NCI-H69 (cell line): ENCODE results near the gene NUDT15.
"Not testable (repeated sequence)": the region's sequence is repeated elsewhere in the genome, so short reads cannot be mapped to it uniquely, and the experiment has no call there.

Source experiments
- DNase-seq: peaks from one replicate; lab custom pipeline; 2025; lab: John Stamatoyannopoulos, UW

Gene NUDT15

DNA sequence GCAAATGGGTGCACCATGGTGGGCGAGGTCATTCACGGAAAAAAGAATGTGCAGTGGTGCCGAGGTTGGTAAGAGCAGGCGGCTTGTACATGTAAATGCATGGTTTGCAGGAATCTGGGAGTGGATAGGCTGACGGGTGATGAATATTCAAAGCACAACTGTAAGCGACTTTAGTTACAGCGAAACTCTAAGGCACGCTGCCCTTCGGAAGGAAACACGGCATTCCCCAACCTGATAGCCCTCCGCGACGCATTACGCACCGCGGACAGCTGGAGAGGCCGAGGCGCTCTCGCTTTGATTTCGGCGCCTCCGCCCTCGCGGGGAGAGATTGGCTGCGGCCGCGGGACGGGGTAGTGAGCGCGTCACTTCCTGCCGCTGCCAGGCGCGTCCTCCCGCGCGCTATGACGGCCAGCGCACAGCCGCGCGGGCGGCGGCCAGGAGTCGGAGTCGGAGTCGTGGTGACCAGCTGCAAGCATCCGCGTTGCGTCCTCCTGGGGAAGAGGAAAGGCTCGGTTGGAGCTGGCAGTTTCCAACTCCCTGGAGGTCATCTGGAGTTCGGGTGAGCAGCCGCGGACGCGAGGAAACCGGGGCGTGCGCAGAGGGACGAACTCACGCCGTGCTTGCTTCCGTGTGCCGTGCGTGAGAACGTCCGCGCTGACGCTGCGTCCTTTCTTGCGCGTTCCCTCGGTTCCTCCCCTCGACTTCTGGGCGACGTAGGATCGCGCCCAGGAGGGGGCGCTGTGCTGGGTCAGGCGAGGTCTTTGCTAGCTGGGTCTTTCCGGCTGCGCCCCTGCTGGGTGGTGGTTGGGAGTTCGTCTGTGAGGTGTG lies at the start of gene NUDT15:
NUDT15 (plus strand) TSS at position 381 of the 828 bp plus-strand sequence; CDS start at position 402, 21 bp downstream.
- peak; percentile 94 for DNase-seq

DNA sequence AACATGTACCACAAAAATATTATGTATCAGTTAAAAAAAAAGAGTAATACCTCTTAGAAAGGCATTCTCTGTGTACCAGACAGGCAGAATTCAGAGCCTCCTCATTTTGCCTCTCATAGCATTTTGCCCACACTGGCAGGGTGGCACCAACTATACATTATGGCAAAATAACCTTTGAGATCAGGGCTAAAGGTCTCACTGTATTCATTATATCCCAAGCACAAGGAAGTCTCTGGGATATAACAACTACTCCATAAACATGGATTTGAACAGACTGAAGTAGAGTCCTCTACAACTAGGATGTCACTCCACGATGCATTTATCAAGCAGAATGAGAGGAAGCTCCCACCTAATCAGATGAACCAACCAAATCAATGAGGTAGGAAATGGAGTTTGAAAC lies 47.1 kb upstream of the NUDT15 start:
- no peak for DNase-seq

DNA sequence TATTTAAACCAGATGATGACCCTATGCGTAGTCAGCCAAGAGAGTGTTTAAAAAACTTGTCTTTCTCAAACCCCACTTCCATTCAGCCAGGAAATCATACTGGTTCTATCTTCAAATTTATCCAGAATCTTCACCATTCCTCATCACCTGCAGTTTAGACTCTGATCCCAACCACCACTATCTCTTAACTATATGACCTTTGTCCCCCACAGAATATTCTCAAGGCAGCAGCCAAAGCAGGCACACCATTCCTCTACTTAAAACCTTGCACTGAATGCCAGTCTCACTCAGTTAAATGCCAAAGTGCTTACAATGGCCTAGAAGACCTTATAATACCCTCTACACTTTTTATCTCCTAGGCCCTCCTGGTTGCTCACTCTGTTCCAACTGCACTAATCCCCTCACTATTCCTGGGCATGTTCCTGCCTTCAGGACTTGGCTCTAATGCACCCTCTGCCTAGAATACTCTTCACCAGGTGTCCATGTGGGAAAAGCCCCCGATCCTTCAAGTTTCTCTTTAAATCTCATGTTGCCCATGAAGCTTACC lies 46.5 kb upstream of the NUDT15 start:
- no peak for DNase-seq

DNA sequence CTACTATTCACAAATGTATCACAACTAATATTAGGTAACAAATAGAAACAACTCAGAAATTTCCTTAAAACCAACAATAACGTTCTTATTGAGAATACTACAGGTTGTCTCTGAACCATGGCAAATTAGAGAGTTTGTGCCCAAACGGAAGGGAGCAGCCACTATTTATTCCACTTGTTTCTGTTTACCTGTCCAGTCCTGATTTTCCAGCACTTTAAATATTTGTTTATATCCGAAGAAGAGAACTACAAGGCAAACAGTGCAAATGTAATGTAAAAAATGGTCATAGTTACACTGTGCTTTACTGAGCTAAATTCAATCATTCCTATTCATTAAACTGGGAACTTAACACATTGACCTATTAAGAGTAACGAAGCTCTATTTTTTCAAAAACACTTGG lies 45.7 kb upstream of the NUDT15 start:
- DNase-seq: no peak

DNA sequence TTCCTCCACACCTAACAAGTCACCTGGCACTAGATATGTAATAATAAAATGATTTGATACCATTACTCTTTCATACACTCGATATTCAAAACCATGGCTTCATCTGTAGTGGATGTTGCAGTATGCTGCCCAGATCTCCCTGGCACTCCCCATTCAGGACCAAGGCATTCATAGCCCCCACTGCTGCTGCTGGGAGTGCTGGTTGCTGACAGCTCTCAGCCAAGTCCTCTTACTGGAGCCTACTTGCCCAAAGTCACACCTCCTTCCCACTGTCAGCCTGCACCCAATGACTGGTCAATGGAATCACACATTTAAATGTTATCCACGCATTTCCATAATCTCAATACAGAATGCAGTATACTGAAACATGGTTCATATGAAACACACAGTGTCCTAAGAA lies 40.1 kb upstream of the NUDT15 start:
- no peak for DNase-seq

DNA sequence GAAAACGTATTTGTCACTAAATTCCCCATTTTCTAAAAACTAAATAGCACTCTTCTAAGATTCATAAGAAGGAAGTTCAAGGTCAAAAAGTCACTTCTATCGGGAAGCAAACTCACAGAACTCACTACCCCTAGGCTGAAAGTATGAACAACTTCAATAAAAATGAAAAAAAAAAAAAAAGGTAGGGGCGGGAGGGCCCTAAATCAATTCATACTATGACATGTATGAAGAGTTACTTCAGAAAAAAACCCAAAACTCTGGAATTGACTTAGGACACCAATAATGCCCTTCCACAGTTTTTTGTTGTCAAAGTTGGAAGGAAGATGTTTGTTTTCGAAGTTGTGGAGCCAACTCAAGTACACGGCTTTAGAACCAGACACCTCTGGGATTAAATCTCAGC lies 37.6 kb upstream of the NUDT15 start:
- no peak for DNase-seq

DNA sequence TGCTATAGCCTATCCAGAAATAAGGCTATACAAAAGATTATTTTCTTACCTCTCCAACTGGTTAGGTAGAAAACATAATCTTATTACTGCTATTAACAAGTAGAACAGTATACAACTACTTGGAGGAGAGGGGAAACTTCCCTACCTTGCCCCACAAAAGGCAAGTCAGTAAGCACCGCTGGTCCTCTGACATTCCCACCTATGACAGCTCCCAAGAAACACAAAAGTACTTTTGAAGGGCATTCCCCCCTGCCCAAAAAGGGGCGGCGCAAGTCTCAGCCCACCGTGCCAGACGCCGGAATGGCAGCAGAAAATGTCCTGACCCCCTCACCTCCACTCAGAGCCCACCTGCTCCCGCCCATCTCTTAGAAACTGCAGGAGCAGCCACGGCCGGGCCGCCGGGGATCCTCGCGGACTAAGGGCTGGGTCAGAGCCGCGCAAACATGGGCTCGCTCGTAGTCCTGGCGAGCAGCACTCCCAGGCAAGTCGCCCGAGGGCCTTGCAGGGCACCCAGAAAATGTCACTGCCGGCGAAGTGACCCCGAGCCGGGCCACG lies 36.9 kb upstream of the NUDT15 start:
- DNase-seq: peak; percentile 28

DNA sequence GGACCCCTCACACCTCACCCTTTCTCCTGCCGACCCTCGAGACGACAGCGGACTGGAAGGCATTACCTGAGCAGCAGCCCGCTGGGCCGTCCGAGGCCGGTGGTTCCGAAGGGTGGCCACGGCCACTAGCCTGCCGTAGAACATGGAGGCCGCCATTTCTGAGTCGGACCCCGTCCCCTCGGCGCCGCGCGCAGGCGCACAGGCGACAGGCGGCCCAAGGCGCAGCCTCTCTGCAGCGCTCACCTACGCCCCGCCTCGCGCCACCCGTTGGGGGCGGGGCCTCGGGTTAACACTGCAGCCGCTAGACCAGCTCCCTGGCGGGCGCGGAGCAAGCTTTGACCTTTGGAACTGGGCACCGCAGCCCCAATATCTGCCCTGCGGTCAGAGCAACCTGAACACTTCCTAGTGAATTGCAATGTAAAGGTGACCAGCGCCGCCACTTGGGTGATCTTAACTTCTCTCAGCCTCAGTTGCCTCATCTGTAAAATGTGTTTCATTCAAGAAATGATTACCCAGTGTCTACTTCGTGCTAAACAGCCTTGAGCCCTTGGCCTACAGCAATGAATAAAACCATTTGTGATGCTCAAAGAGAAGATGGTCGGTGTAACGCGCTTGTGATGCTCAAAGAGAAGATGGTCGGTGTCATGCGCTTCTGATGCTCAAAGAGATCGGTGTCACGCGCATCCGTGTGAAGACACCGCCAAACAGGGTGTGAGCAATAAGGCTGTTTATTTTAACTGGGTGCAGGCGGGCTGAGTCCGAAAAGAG lies 36.2 kb upstream of the NUDT15 start, which contains the start of gene SUCLA2:
SUCLA2 (minus strand) TSS at position 160 of the 768 bp plus-strand sequence; CDS start at position 156, 4 bp downstream.
- peak; percentile 92 for DNase-seq

DNA sequence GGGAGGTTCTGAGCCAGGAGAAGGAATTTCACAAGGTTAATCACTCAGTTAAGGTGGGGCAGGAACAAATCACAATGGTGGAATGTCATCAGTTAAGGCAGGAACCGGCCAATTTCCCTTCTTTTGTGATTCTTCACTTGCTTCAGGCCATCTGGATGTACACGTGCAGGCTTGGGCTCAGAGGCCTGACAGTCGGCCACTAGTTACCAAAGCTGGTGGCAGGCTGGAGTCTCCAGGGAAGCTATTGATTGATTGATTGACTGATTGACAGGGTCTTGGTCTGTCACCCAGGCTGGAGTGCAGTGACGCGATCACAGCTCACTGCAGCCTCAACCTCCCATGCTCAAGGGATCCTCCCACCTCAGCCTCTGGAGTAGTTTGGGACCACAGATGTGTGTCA lies 35.5 kb upstream of the NUDT15 start:
- not testable (repeated sequence) for DNase-seq

DNA sequence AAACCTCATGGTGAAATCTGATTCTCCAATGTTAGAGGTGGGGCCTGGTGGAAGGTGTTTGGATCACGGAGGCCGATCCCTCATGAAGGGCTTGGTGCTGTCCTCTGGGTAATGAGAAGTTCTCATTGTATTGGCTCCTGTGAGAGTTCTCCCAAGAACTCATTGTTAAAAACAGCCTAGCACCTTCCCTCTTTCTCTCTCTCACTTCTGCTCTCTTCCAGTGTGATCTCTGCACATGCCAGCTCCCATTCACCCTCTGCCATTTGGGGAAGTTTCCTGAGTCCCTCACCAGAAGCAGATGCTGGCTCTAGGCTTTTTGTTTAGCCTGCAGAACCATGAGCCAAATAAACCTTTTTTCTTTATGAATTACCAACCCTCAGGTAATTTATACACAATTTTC lies 33.3 kb upstream of the NUDT15 start:
- no peak for DNase-seq

DNA sequence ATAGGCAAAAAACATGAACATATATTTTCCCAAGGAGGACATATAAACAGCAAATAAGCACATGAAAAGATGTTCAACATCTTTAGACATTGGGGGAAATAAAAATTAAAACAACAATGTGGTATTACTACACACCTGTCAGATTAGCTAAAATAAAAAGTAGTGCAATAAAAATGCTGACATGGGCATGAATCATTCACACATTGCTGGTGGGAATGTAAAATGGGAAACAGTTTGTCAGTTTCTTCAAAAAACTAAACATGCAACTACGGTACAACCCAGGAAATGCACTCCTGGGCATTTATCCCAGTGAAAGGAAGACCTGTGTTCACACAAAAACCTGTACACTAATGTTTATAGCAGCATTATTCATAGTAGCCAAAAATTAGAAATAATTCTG lies 31.1 kb upstream of the NUDT15 start:
- no peak for DNase-seq

DNA sequence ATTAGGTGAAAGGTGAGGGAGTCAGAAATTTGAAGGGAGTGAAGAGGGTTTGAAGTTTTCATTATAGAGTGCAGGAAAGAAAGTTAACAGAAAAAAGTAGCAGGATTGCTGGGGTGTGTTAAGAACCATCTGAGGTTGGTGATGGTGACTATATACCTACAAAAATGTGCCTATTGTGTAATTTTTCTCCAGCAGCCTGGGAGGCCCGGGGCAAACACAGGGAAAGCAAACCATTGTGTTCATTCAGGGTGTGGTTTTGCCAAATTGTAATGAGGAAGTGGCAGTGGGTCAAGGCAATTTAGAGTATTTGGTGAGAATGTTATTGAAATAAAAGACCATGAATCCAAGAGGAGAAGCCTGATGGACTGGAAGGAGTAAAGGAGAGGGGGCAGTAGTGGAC lies 28.2 kb upstream of the NUDT15 start:
- DNase-seq: peak; percentile 2

DNA sequence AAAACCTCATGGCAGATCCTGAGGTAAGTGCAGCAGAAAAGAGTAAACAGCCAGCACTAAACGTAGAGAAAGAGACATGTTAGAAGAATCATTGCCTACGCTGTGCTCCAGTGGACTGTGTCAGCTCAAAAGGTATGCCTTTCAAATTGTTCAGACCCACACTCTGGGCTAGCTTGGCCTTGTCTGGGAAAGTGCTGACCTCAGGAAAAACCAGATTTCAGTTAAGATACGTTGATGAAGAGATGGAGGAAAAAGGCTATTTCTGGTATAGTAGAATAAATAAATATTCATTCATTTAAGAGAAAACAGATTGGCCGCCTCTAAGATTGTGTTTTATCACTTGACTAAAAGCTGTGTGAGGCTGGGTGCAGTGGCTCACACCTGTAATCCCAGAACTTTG lies 26.8 kb upstream of the NUDT15 start:
- DNase-seq: no peak

DNA sequence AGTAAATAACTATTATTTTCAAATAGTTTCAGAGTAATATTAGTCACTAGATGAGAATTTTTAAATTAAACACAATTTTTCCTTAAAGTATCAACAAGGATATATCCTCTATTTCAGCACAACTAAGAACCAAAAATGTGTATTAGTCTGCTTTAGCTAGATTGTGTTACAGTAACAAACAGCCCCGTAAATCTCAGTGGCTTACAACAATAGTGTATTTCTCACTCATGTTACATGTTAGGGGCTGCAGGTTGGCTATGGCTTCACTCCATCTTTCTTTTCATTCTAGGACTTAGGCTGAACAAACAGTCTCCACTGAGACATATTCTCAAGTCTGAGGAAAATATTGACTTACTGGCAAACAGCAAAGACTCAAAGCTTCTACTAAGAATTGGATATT lies 24.9 kb upstream of the NUDT15 start:
- no peak for DNase-seq

DNA sequence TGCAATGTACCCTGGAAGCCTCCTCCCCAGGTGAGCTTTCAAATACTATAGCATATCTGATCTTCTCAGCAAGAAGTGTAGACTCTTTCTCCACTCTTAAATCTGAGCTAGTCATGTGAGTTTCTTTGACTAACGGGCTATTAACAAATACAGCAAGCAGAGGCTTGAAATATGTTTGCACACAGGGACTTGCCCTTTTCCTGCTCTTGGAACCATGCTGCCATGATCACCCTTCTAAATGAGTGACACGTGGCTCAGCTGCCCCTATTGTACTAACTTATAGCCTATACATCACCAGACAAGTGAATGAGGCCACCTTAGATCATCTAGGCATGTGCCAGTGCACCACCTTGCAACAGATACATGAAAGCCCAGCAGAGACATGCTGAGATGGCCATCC lies 23.2 kb upstream of the NUDT15 start:
- no peak for DNase-seq

DNA sequence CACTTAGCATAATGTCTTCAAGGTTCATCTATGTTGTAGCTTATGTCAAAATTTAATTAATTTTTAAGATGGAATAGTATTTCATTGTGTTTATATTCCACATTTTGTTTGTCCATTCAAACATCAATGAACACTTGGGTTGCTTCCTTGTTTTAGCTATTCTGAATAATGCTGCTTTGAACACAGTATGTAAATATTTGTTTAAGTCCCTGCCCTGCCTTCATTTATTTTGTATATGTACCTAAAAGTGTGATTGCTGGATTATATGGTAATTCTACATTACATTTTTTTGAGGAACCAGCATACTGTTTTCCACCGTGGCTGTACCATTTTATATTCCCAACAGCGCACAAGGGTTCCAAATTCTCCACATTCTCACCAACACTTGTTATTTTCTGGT lies 18.9 kb upstream of the NUDT15 start:
- no peak for DNase-seq

DNA sequence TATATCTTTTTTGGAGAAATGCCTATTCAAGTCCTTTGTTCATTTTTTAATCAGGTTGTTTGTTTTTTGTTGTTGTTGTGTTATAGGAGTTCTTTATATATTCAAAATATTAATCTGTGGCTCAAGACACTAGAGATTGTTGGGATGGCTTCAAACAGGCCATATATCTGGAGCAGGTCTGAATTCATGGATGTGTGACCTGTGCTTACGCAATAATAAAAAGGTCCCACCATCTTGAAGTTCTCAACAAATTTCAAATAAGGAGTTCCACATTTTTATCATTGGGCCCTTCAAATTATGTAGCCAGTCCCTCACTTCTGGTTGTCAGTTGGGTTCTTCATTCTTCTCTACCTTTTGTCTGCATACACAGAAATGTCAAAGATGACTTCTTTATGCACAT lies 17.7 kb upstream of the NUDT15 start:
- no peak for DNase-seq

DNA sequence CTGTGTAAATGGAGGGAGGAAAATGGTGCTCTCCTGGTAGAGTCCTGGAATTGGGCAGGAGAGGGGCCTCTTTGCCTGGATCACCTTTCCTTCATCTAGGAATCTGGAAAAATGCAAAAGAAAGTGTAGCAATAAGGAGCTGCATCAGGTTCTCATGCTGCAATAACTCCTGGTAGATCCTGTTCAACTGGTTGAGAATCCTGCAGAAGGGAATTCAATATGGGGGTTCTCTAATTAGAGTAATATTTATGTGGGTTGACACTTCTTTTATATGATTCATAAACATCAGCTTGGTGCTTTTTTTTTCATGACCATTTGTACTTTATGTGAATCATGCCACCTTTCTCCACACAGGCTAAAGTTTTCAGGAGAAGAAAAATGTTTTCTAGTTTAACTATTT lies 9.5 kb upstream of the NUDT15 start:
- no peak for DNase-seq

DNA sequence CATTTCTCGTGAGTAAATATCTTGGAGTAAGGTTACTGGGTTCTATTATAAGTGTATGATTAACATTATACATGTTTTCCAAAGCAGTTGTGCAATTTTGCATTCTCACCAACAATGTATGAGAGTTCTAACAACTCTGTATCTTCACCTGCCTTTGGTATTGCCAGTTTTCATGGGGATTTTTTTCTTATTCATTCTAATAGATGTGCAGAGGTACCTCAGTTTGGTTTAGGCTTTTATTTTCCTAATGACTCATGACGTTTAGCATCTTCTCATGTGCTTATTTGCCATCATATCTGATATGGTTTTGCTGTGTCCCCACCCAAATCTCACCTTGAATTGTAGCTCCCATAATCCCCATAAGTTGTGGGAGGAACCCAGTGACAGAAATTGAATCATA lies 7.7 kb upstream of the NUDT15 start:
- DNase-seq: no peak

DNA sequence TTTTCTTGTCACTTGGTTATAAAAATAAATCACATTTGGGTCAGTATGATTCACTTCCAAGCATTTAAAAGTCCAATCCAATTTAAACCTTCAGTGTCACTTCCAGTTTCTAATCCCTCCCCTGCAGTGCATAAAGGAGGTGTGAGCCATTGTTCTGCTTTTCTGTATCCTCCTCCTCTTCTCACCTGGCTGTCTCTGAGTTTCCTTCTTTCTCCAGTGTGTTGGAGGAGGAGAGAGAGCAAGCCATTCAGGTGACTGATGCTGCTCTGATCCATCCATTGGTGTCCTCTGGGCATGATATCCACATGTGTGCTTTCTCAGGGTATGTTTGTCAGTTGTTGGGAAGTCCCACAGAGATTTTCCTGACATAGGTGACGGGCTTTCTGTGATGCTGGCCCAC lies 1.2 kb downstream of the NUDT15 start:
- DNase-seq: peak; percentile 3

DNA sequence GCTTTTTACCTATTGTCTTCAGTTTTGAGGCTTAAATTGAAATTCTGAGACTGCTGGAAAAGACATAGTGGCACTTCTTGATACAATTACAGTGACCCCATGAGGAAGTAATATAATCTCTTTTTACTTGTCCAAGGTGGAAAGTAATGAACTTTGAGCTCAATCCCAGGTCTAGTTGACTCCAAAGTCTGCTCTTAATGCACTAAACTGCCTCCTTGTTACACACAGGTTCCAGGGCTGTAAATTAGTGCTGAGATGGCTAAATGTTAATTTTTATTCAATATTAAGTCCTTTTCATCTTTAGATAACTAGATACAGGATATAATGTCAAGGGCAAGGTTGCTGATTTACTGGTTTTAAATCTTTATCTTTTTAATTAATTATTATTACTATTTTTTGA lies 2.5 kb downstream of the NUDT15 start:
- DNase-seq: no peak

DNA sequence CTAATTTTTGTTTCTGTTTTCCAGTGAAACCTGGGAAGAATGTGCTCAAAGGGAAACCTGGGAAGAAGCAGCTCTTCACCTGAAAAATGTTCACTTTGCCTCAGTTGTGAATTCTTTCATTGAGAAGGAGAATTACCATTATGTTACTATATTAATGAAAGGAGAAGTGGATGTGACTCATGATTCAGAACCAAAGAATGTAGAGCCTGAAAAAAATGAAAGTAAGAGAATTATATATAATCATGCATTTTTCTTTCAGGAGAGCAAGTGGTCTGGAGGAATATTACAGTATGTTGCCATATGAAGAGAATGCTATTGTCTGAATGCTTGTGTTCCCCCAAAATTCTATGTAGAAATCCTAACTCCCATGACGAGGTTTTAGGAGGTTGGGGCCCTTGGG lies 3.4 kb downstream of the NUDT15 start:
- DNase-seq: no peak

DNA sequence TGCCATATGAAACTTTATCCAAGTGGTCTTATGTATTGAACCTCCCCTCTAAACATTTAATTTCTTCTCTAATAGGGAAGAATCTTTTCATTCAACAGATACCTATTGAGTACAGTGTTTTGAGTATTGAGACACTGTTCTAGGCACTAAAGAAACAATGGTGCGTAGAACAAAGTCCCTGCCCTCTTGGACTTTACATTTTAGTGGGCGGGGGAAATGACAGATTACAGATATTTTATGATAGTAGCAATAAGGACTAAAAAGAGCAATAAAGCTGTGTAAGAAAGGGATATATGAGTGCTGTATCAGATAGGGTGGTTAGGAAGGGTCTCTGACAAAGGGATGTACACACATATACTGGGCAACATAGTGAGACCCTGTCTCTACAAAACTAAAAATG lies 5.4 kb downstream of the NUDT15 start:
- no peak for DNase-seq
